ENCODE measurements around the gene BCL6. TPM values are rescaled to one million over a fixed set of nuclear protein-coding genes. Genes with fewer than 3 reads are reported as not detected.

BCL6 gene
- total and polyA plus RNA-seq, 2 of the 8 experiments (the other 6 are each of a cell fraction or from before 2014, with no cell fraction given), result 5.7 to 10.4 TPM

- no peak overlapping the region for H2AFZ ChIP-seq (ENCODE audit: low read length)
- no peak overlapping the region for H3K4me2 ChIP-seq (ENCODE audit: insufficient read depth in 1 of 2, low read depth in 2 of 2, low read length in 2 of 2)
- H4K20me1 ChIP-seq (replicated peaks in 1 of 2; ENCODE audit: control insufficient read depth in 1 of 2, insufficient read depth in 2 of 2, low read length in 2 of 2), result no peaks in the 10 kb centered on the region
- H3K23me2 ChIP-seq (ENCODE audit: low read depth, low read length), result peaks cover 16% of the 10 kb centered on the region
- no peaks in the 10 kb centered on the region for H3K9me3 ChIP-seq (ENCODE audit: insufficient read depth in 2 of 2, low read depth in 1 of 2, low read length in 1 of 2)
- H3K14ac ChIP-seq (ENCODE audit: insufficient read length), result no peak overlapping the region
- H3K56ac ChIP-seq (replicated peaks; ENCODE audit: insufficient read length, low read depth, low read length), result no peak overlapping the region
- no peak overlapping the region for H2BK120ac ChIP-seq (replicated peaks; ENCODE audit: low read depth, low read length)
- no peak overlapping the region for H2BK12ac ChIP-seq (ENCODE audit: low read depth, low read length)
- no peaks in the 10 kb centered on the region for H3K79me1 ChIP-seq (ENCODE audit: low read depth, low read length)
- no peak overlapping the region for H3K9ac ChIP-seq (replicated peaks in 1 of 4; ENCODE audit: extremely low read depth in 1 of 4, low read depth in 3 of 4, low read length in 3 of 4)
- H2BK15ac ChIP-seq (ENCODE audit: low read length), result no peak overlapping the region
- no peak overlapping the region for H3K27ac ChIP-seq (ENCODE audit: low read depth, low read length)
- no peak overlapping the region for H2AK5ac ChIP-seq (ENCODE audit: low read depth, low read length)
- H2BK5ac ChIP-seq (ENCODE audit: low read depth, low read length), result no peak overlapping the region
- ChIA-PET CTCF (ENCODE audit: partially characterized antibody) (interaction anchor here (0.8 to 6.4 kb wide), 4 partner anchors 13 to 1219 kb away, joined by 3 to 107 read pairs (median 8); no protein-coding TSS in a partner anchor), POLR2A (ENCODE audit: partially characterized antibody) (no interaction called here)
- peaks cover 3 to 20% (median 14%) of the 10 kb centered on the region in 4 experiments; a peak in 7 of 8 replicates for H3K36me3 ChIP-seq (ENCODE audit: control insufficient read depth in 2 of 4, insufficient read depth in 4 of 4, low read length in 3 of 4)
- H4K5ac ChIP-seq (ENCODE audit: insufficient read length, low read depth, low read length), result no peak overlapping the region
- H3K79me2 ChIP-seq (ENCODE audit: control insufficient read depth in 1 of 2, insufficient read depth in 2 of 2, low read length in 2 of 2), result no peaks in the 10 kb centered on the region
- peaks cover 0 to 5% (median 3%) of the 10 kb centered on the region in 4 experiments; a peak in 2 of 7 replicates for H3K27me3 ChIP-seq (replicated peaks in 1 of 4; ENCODE audit: control insufficient read depth in 3 of 4, extremely low read depth in 1 of 4, insufficient read depth in 3 of 4, low read length in 3 of 4)
- no peak overlapping the region for H4K8ac ChIP-seq (ENCODE audit: extremely low read depth, insufficient read depth, low read length)
- H2BK20ac ChIP-seq (ENCODE audit: low read length), result no peak overlapping the region
- H4K91ac ChIP-seq (replicated peaks; ENCODE audit: insufficient read length, low read length), result no peak overlapping the region
- no peak overlapping the region for H3K18ac ChIP-seq (ENCODE audit: extremely low read depth, low read length)
- DNase-seq (ENCODE audit: low read depth in 1 of 2, low spot score in 2 of 2) (no peak), FAIRE-seq (no peak)
- no peak overlapping the region for H3K4ac ChIP-seq (replicated peaks; ENCODE audit: insufficient read length, low read depth, low read length)
- WGBS, 2 experiments (ENCODE audit: extremely low coverage in 1 of 2, insufficient coverage in 1 of 2, insufficient read length in 1 of 2, insufficient replicate concordance in 2 of 2, low coverage in 1 of 2, low lambda C conversion rate in 2 of 2, missing lambda C conversion rate in 1 of 2), result 91% methylated on average over 3 of the region's 3 CpGs; no CpG with 5 or more reads in 1 of the 2 experiments
- H3K23ac ChIP-seq (ENCODE audit: insufficient read length), result no peak overlapping the region
- peaks cover 0 to 16% (median 5%) of the 10 kb centered on the region in 4 experiments; a peak in 5 of 7 replicates for H3K4me1 ChIP-seq (replicated peaks in 1 of 4; ENCODE audit: control insufficient read depth in 3 of 4, insufficient read depth in 4 of 4, low read length in 3 of 4)
- H3K4me3 ChIP-seq (ENCODE audit: extremely low read depth in 1 of 4, insufficient read depth in 2 of 4, low read depth in 3 of 4, low read length in 4 of 4), result no peak overlapping the region
- TF ChIP-seq CTBP2 (IDR thresholded peaks at IDR 0.05; ENCODE audit: borderline replicate concordance, insufficient read depth, insufficient read length, low read length) (no peak), SIN3A (conservative IDR thresholded peaks at IDR 0.05 in 1 of 2, IDR thresholded peaks at IDR 0.05 in 1 of 2; ENCODE audit: low read depth in 1 of 2, low read length in 2 of 2) (no peak), SRF (IDR thresholded peaks at IDR 0.05; ENCODE audit: low read depth, low read length) (no peak), ATF3 (IDR thresholded peaks at IDR 0.05; ENCODE audit: insufficient read depth, low read depth, low read length) (no peak)
These were observed 9.9 kb downstream of the BCL6 start for GRCh38 chr3:187735383-187735782.
